A549 (cell line): ENCODE data around the gene MAST2.

ENCODE experiments used
- CEBPB ChIP-seq, 2 experiments: fragments of >200 bp in 1 of 2; sonication (Bioruptor Twin) in 1 of 2; formaldehyde crosslinking in 1 of 2; IDR thresholded peaks; 2 replicates each; pipeline ENCODE4 v1.6.1; 2012 to 2016
- ELK1 ChIP-seq: fragments of 150-350 bp; IDR thresholded peaks from 2 replicates; pipeline ENCODE4 v1.6.1; 2014; ENCODE audit warnings: low read depth, mild to moderate bottlenecking, low read length

GRCh38 chr1:45953934-45954847, 150.8 kb downstream of the MAST2 start:
- no peak for TF ChIP-seq ELK1
- TF ChIP-seq CEBPB (IDR thresholded peaks at IDR 0.05): no peak
